ENCODE data around the gene TTC7B.

DNA sequence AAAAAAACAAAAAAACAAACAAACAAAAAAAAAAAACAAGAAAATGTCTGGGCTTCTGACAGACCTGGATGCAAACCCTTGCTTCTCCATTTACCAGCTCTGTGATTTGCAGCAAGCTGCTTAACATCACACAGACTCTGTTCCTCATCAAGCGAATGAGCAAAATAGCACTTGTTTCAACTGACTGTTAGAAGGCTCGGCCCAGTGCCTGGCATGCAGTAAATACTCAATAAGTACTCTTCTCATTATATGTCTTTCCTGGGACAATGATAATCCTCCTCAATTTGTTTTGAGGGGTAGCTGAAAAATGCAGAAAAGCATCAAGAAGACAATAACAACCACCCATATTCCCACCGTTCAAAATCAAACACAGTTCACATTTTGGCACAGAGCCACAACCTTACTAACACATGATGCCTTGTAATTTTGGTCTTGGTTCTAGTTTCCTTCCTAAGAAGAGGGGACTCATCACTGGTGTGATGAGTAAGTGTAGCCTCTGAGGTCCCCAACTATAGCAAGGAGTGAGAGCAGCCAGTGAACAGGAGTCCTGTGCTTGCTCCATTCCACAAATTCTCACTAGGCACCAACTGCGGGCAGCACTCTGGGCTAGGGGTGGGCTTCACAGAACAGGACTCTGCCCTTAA, 60.4 kb downstream of the TTC7B start:
- TF ChIP-seq POLR2A (IDR thresholded peaks at IDR 0.05; ENCODE audit: low read depth, low read length) (no peak), POLR2AphosphoS5 (IDR thresholded peaks at IDR 0.05; ENCODE audit: low read depth, low read length) (no peak), TAF1 (IDR thresholded peaks at IDR 0.05; ENCODE audit: borderline replicate concordance, low read depth, low read length) (no peak)
